Kidney tubule cell (primary cell): ENCODE measurements around the gene CLMN.

Experiments used
- DNase-seq: peaks from one replicate; pipeline ENCODE4 v3.0.0-alpha.2; 2018; ENCODE audit warnings: low spot score

The CLMN gene

GRCh38 chr14:95303552-95303951 lies 16.2 kb downstream of the CLMN start:
- DNase-seq: no peak

GRCh38 chr14:95302667-95303506 lies 16.8 kb downstream of the CLMN start:
- no peak for DNase-seq

DNA sequence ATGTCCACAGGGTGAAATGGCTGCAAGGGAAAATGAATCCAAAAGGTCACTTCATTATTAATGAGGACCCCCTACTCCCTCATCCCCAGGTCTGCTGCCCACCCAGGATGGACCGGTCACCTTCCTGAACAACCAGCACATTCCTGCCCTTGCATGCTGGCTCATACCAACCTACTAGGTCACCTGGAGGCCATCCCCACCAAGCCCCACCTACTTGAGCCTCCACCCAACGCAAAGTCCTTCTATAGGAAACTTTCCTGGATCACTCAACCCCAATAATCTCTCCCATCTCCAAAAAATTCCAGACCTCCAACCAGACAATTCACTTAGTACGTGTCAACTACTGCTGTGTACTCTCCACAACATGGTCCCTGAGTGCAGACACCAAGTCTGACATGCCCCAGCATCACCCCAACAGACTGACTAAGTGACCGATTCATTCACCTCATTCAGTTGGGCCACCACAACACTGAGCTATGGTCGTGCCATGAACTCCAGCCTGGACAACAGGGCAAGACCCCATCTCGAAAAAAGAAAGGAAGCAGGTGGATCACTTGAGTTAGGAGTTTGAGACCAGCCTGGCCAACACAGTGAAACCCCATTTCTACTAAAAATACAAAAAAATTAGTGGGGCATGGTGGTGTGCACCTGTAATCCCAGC lies 18.1 kb downstream of the CLMN start:
- no peak for DNase-seq

DNA sequence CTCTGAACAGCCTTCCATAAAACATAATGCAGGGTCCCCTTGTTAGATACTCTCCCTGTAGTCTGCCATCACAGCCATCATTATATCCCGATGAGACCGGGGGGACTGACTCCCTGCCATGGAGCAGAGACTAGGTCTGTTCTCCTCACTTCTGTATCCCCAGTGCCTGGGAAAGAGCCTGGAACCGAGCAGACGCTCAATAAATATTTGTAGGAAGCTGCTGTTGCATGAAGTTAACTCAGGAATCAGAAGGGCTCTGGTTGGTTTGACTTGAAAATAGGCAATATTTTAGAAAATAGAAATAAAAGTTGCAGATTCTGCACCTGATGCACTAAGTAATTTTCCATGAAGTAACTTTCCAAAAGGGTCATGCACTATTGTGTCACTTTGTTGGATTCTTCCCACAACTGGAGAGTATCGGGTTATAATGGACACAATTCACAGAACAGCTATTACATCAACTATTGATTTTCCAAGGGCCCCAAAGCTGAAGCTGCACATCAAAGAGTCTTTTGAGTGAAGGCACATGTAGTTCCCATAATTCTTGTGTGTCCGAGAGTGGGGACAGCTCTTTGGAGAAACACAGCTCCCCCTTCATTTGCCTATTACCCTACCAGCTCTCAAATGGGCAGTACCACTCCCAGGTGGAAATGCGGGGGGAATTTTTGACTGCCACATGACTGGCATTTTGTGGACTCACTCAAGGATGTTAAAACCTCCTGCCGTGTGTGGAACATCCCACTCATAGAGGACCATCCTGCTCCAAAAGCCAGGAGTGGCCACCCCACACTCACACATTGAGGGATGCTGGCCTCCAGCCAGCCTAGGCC lies 18.8 kb downstream of the CLMN start:
- DNase-seq: no peak

DNA sequence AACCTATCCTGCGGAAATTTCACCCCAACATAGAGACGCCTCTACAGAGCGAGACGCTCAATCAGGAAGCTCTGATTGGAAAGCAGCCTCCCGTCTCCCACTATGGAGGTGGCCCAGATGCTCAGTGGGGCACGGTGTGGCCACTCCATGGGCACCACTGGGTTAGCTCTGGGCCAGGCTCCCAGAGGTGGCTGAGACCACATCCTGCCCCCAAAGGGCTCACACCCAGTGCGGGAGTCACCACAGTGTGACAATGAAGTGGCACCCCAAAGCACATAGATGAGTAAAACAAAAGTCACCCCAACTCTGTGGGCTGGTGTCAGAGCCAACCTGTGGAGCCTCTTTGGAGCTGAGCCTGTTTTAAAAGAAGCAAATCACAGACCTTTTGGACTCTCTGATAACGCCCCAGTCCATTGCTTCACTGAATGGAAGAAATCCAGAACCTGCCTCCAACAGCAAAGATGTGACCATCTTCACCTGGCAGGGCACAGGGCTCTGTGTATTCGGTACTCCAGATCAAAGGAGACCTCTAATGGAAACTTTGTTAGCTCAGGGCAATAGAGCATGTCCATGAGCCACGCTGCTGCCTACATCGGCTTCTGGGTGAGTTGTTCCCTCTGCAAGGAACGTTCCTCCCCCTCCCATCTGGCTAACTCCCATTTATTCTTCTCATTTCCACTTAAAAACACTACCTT lies 19.6 kb downstream of the CLMN start:
- peak; percentile 82 for DNase-seq

DNA sequence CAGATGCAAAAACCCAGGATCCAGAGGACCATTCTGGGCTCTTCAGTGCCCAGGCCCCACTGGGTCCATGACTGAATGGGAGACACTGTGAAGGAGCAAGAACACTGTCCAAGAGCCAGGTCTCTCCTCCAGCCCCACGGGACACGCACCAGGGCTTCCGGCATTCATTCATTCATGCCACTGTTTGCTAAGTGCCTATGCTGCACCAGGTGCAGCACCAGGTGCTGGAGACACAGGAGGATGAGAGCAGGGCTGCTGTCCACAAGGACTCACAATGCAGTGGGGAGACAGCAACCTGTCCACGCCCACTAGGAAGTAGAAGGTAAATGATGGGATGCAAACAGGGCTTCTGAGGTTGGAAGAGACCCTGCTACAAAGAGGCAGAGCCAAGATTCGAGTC lies 20.4 kb downstream of the CLMN start:
- DNase-seq: no peak

GRCh38 chr14:95297832-95298231 lies 21.9 kb downstream of the CLMN start:
- DNase-seq: no peak

- no peak for DNase-seq
These were observed 22.7 kb downstream of the CLMN start for GRCh38 chr14:95296966-95297365.

GRCh38 chr14:95295600-95296376 lies 23.9 kb downstream of the CLMN start:
- DNase-seq: no peak

- peak; percentile 90 for DNase-seq
These were observed 24.7 kb downstream of the CLMN start for GRCh38 chr14:95294834-95295599.

DNA sequence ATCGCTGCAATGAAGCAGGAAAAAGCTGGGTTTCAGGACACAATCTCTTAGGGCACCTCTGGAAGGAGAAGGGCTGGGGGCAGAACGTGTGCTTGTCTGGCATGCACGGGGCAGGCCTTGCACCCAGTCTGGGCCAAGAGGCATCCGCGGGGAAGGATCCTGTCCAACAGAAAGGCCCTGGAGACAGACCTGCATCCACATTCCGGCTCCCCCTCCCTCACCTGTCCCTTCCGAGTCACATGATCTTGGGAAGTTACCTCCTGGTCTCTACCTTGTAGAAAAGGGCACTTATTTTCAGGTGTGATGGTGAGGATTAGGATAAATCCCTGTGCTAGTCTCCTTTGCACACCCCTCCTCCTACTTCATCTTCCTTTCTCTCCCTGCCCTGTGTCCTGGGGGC lies 25.4 kb downstream of the CLMN start:
- no peak for DNase-seq

GRCh38 chr14:95293449-95293848 lies 26.3 kb downstream of the CLMN start:
- DNase-seq: no peak

GRCh38 chr14:95292660-95293425 lies 26.9 kb downstream of the CLMN start:
- no peak for DNase-seq

- peak; percentile 83 for DNase-seq
These were observed 27.7 kb downstream of the CLMN start for GRCh38 chr14:95291859-95292542.

- peak; percentile 83 for DNase-seq
These were observed 28.8 kb downstream of the CLMN start for GRCh38 chr14:95290871-95291431.

- no peak for DNase-seq
These were observed 29.7 kb downstream of the CLMN start for GRCh38 chr14:95290021-95290420.

DNA sequence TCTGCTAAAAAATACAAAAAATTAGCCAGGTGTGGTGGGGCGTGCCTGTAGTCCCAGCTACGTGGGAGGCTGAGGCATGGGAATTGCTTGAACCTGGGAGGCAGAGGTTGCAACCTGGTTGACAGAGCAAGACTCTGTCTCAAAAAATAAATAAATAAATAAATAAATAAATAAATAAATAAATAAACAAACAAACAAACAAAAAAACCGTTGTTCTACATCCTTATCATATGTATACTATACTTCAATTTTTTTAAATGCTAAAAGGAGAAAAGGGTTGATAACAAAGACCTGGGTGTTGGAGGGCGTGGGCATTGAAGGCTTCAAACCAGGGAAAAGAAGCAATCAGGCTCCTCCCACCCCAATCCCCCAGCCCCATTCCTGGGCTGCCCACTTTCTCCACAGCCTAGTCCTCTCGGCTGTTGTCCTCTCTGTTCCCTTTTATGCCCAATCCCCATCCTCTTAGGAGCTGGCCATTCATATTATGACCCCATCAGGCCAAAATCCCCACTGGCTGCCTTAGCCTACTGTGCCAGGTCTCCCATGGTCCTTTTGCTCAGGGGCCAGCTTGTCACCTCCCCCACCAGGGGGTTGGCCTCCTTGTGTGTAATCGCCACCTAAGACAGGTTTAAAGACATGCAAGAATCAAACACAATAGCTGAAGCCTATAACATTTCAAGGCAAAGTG lies 30.2 kb downstream of the CLMN start:
- DNase-seq: no peak

- no peak for DNase-seq
These were observed 30.9 kb downstream of the CLMN start for GRCh38 chr14:95288672-95289322.
